K562 (cell line): Measurements from ENCODE around the gene AJM1. TPM values are rescaled to one million over a fixed set of nuclear protein-coding genes. Genes with fewer than 3 reads are reported as not detected.
A peak's percentile ranks its signal among the peaks of the same experiment; 100 is the strongest.

ENCODE experiments used
- ATF1 ChIP-seq, 2 experiments: fragments of 450-650 bp in 1 of 2; IDR thresholded peaks; 2 replicates each; pipeline ENCODE4 v1.6.1; 2016; ENCODE audit warnings: missing compliant biosample characterization in 1 of 2, missing genetic modification characterization in 1 of 2
- CBFB ChIP-seq: sonication (generic); formaldehyde crosslinking; IDR thresholded peaks from 2 replicates; pipeline ENCODE4 v1.4.0; 2020; ENCODE audit warnings: mild to moderate bottlenecking, missing genetic modification reagents
- CBX1 ChIP-seq: sonication (generic); IDR thresholded peaks from 2 replicates; pipeline ENCODE4 v1.6.1; 2016; ENCODE audit warnings: antibody characterized with exemption, low read depth, mild to moderate bottlenecking
- FIP1L1 ChIP-seq: fragments of 200-400 bp; formaldehyde crosslinking; IDR thresholded peaks from 2 replicates; pipeline ENCODE4 v1.6.1; 2018; ENCODE audit warnings: mild to moderate bottlenecking, low read depth, low read length; ENCODE audit not compliant: poor library complexity, severe bottlenecking
- FOXK2 ChIP-seq, 2 experiments: fragments of 450-650 bp; IDR thresholded peaks in 1 of 2; conservative IDR thresholded peaks in 1 of 2; 2 replicates each; pipeline ENCODE4 v1.6.1; 2016; ENCODE audit warnings: low read depth in 2 of 2, mild to moderate bottlenecking in 1 of 2
- IFI16 ChIP-seq: fragments of 250-450 bp; sonication (Bioruptor Pico); IDR thresholded peaks from 2 replicates; pipeline ENCODE4 v2.1.2; 2022; ENCODE audit warnings: mild to moderate bottlenecking, inconsistent platforms
- ILK ChIP-seq: fragments of 450-650 bp; IDR thresholded peaks from 2 replicates; pipeline ENCODE4 v1.6.1; 2016; ENCODE audit warnings: missing genetic modification characterization, low read depth, mild to moderate bottlenecking, missing compliant biosample characterization, moderate library complexity, borderline replicate concordance
- MAFK ChIP-seq: IDR thresholded peaks from 2 replicates; pipeline ENCODE4 v1.6.1; 2011; ENCODE audit warnings: low read length, improper control_type of control experiment
- MCM7 ChIP-seq, 2 experiments: fragments of 450-650 bp; IDR thresholded peaks; 2 replicates each; pipeline ENCODE4 v1.6.1; 2016 to 2018
- MTF1 ChIP-seq: fragments of 250-450 bp; sonication (Bioruptor Pico); IDR thresholded peaks from 2 replicates; pipeline ENCODE4 v1.9.0; 2021; ENCODE audit warnings: moderate library complexity, mild to moderate bottlenecking, inconsistent platforms, borderline replicate concordance
- RAD51 ChIP-seq: fragments of 450-650 bp; IDR thresholded peaks from 2 replicates; pipeline ENCODE4 v1.7.1; 2016; ENCODE audit warnings: low read depth, mild to moderate bottlenecking, borderline replicate concordance
- RBM39 ChIP-seq: fragments of 200-400 bp; formaldehyde crosslinking; optimal IDR thresholded peaks from 2 replicates; pipeline ENCODE3; 2018; ENCODE audit warnings: low read depth, low read length
- ZEB2 ChIP-seq: fragments of 450-650 bp; IDR thresholded peaks from 2 replicates; pipeline ENCODE4 v1.6.1; 2016
- ZNF239 ChIP-seq: fragments of 250-450 bp; sonication (Bioruptor Pico); IDR thresholded peaks from 2 replicates; pipeline ENCODE4 v1.4.0; 2020; ENCODE audit warnings: mild to moderate bottlenecking
- ZNF561 ChIP-seq: fragments of 450-650 bp; formaldehyde crosslinking; conservative IDR thresholded peaks from 2 replicates; pipeline ENCODE4 v1.4.0; 2020; ENCODE audit warnings: mild to moderate bottlenecking, moderate library complexity
- ZNF589 ChIP-seq: fragments of 200-800 bp; sonication (Bioruptor generic); IDR thresholded peaks from 2 replicates; pipeline ENCODE4 v1.6.1; 2016; ENCODE audit warnings: low read depth, missing genetic modification characterization, missing compliant biosample characterization
- polyA plus RNA-seq, 8 experiments: library from polyadenylated mRNA; depleted of rRNA in 4 of 8; stranded (reverse) in 5 of 8; unstranded in 3 of 8; fragments of >200 nt; fragmentation: Nextera tagmentation in 2 of 8; fragmentation: Illumina TruSeq in 1 of 8; extraction: Ambion mirVana in 2 of 8; extraction: Trizol in 1 of 8; gene quantifications; 2 replicates each; pipeline versions ENCODE4 v1.2.1 to v1.2.3, GENCODE V29; 2011 to 2014; ENCODE audit warnings: inconsistent platforms in 1 of 8, missing spikeins in 1 of 8
- total RNA-seq, 7 experiments: library from RNA; depleted of rRNA in 6 of 7; stranded (reverse); fragments of >200 nt in 6 of 7; fragmentation: Illumina TruSeq in 2 of 7; extraction: Trizol in 2 of 7; gene quantifications; 2 replicates each; pipeline versions ENCODE4 v1.2.1 to v1.2.3, GENCODE V29; 2011 to 2021; ENCODE audit warnings: low replicate concordance in 1 of 7
- TF ChIP-seq, protein P1 (sequence below): sonication (generic); formaldehyde crosslinking; IDR thresholded peaks from 2 replicates; pipeline ENCODE4 v1.8.0; 2023; ENCODE audit warnings: mild to moderate bottlenecking, missing genetic modification reagents
- TF ChIP-seq, protein P2 (sequence below), 3 experiments: IDR thresholded peaks in 2 of 3; conservative IDR thresholded peaks in 1 of 3; 2 replicates each; pipeline ENCODE4 v1.5.1; 2011 to 2012; ENCODE audit warnings: low read length in 3 of 3, mild to moderate bottlenecking in 3 of 3, control low read depth in 2 of 3, improper control_type of control experiment in 1 of 3, inconsistent platforms in 1 of 3, low read depth in 1 of 3, mixed read lengths in 1 of 3, moderate library complexity in 1 of 3; ENCODE audit not compliant: insufficient read depth in 2 of 3
- TF ChIP-seq, protein P3 (sequence below): fragments of 250-450 bp; sonication (Bioruptor Pico); IDR thresholded peaks from 2 replicates; pipeline ENCODE4 v1.5.0; 2021
- TF ChIP-seq, protein P4 (sequence below): fragments of 250-450 bp; sonication (Bioruptor Pico); IDR thresholded peaks from 2 replicates; pipeline ENCODE4 v1.5.0; 2020; ENCODE audit warnings: mild to moderate bottlenecking, borderline replicate concordance

AJM1 gene
- total and polyA plus RNA-seq, 9 of the 15 experiments (the other 6 are each of a cell fraction or from before 2014, with no cell fraction given): 0.01 to 3.7 (median 0.65) TPM; not detected in 1

DNA sequence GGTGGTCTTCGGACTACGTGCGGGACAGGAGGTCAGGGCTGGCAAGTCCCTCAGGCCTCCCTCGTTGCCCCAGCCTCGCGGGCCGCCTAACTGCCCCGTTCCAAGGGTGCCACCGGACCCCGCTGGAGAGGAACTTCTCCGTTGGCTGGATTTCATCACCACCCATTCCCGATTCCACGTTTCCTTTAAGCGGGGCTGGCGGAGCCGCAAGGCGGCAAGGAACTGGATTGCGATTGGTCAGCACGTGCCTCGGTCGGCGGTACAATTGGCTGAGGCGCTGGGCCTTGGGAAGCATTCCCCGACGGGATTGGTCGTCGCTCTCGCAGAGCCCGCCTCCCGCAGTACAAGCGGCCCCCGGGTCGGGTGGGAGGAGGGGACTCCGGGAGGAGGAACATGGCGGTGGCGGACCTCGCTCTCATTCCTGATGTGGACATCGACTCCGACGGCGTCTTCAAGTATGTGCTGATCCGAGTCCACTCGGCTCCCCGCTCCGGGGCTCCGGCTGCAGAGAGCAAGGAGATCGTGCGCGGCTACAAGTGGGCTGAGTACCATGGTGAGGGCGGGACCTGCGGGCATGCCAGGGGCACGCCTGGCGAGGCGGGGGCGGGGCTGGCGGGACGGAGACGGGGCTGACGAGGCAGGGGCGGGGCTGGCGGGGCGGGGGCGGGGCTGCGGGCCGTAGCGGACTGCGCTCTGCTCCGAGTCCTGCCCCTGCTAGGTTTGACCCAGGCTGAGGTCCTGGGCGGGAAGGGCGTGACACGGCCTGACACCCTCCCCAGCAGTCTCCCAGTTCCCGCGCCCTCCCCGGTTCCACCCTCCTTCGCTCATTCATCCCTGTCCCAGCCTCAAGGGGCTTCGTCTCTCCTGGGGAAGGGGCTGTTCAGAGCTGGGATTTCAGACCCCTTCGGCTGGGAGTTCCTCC lies 7.0 kb downstream of the AJM1 start, which contains the start of gene PHPT1 (continued):
- TF ChIP-seq MAFK: no peak
- TF ChIP-seq ZNF239 (CRISPR knock-in tag): no peak
- TF ChIP-seq, protein P1, sequence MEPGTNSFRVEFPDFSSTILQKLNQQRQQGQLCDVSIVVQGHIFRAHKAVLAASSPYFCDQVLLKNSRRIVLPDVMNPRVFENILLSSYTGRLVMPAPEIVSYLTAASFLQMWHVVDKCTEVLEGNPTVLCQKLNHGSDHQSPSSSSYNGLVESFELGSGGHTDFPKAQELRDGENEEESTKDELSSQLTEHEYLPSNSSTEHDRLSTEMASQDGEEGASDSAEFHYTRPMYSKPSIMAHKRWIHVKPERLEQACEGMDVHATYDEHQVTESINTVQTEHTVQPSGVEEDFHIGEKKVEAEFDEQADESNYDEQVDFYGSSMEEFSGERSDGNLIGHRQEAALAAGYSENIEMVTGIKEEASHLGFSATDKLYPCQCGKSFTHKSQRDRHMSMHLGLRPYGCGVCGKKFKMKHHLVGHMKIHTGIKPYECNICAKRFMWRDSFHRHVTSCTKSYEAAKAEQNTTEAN (CRISPR knock-in tag): 0 out of 2 replicates have a peak, but pooled peaks have one; percentile 15
- TF ChIP-seq ZNF589: 0 out of 2 replicates have a peak, but pooled peaks have one; percentile 48
- TF ChIP-seq, protein P2, sequence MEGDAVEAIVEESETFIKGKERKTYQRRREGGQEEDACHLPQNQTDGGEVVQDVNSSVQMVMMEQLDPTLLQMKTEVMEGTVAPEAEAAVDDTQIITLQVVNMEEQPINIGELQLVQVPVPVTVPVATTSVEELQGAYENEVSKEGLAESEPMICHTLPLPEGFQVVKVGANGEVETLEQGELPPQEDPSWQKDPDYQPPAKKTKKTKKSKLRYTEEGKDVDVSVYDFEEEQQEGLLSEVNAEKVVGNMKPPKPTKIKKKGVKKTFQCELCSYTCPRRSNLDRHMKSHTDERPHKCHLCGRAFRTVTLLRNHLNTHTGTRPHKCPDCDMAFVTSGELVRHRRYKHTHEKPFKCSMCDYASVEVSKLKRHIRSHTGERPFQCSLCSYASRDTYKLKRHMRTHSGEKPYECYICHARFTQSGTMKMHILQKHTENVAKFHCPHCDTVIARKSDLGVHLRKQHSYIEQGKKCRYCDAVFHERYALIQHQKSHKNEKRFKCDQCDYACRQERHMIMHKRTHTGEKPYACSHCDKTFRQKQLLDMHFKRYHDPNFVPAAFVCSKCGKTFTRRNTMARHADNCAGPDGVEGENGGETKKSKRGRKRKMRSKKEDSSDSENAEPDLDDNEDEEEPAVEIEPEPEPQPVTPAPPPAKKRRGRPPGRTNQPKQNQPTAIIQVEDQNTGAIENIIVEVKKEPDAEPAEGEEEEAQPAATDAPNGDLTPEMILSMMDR (IDR thresholded peaks at IDR 0.05 in 2 of 3, conservative IDR thresholded peaks at IDR 0.05 in 1 of 3; ENCODE audit: insufficient read depth in 2 of 3, low read depth in 1 of 3, low read length in 3 of 3): no peak
- TF ChIP-seq CBX1: no peak
- TF ChIP-seq FOXK2 (conservative IDR thresholded peaks at IDR 0.05 in 1 of 2, IDR thresholded peaks at IDR 0.05 in 1 of 2; ENCODE audit: low read depth in 2 of 2): peak; percentile 47 to 68; a peak in 2 of 4 replicates
- TF ChIP-seq ATF1 (CRISPR knock-in tag; IDR thresholded peaks at IDR 0.05): no peak
- TF ChIP-seq ATF1 (tag; IDR thresholded peaks at IDR 0.05): peak; percentile 79
- TF ChIP-seq, protein P3, sequence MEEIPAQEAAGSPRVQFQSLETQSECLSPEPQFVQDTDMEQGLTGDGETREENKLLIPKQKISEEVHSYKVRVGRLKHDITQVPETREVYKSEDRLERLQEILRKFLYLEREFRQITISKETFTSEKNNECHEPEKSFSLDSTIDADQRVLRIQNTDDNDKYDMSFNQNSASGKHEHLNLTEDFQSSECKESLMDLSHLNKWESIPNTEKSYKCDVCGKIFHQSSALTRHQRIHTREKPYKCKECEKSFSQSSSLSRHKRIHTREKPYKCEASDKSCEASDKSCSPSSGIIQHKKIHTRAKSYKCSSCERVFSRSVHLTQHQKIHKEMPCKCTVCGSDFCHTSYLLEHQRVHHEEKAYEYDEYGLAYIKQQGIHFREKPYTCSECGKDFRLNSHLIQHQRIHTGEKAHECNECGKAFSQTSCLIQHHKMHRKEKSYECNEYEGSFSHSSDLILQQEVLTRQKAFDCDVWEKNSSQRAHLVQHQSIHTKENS (CRISPR knock-in tag): no peak
- TF ChIP-seq ILK (tag): no peak
- TF ChIP-seq IFI16 (CRISPR knock-in tag): no peak
- TF ChIP-seq ZNF561 (CRISPR knock-in tag): no peak
- no peak for TF ChIP-seq MTF1
- TF ChIP-seq FIP1L1: no peak
- TF ChIP-seq, protein P4, sequence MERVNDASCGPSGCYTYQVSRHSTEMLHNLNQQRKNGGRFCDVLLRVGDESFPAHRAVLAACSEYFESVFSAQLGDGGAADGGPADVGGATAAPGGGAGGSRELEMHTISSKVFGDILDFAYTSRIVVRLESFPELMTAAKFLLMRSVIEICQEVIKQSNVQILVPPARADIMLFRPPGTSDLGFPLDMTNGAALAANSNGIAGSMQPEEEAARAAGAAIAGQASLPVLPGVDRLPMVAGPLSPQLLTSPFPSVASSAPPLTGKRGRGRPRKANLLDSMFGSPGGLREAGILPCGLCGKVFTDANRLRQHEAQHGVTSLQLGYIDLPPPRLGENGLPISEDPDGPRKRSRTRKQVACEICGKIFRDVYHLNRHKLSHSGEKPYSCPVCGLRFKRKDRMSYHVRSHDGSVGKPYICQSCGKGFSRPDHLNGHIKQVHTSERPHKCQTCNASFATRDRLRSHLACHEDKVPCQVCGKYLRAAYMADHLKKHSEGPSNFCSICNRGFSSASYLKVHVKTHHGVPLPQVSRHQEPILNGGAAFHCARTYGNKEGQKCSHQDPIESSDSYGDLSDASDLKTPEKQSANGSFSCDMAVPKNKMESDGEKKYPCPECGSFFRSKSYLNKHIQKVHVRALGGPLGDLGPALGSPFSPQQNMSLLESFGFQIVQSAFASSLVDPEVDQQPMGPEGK (CRISPR knock-in tag): no peak
- TF ChIP-seq CBFB (CRISPR knock-in tag): no peak
- no peak for TF ChIP-seq RBM39
- no peak for TF ChIP-seq MCM7 (IDR thresholded peaks at IDR 0.05)
- TF ChIP-seq RAD51: peak; percentile 59; the same call in 1 of the 2 replicates
- no peak for TF ChIP-seq ZEB2
